Activated CD4-positive, alpha-beta memory T cell treated with anti-CD3 and anti-CD28 coated beads, Interleukin-2, amount 10 ng/mL, durations not matched to agents 7 days and 5 days (primary cell): Measurements from ENCODE around the gene CCR2. TPM values are rescaled to one million over a fixed set of nuclear protein-coding genes. Genes with fewer than 3 reads are reported as not detected.

Experiments
- CTCF ChIA-PET: fragments of 350-600 bp; sonication (Branson Sonifier 250); formaldehyde crosslinking; loops from one replicate; lab custom pipeline; 2021; ENCODE audit warnings: antibody characterized with exemption, inconsistent platforms; lab: Charles Lee
- POLR2A ChIA-PET: fragments of 350-600 bp; sonication (Branson Sonifier 250); formaldehyde crosslinking; loops from one replicate; lab custom pipeline; 2021; ENCODE audit warnings: antibody characterized with exemption; lab: Charles Lee
- DNase-seq: peaks from one replicate; pipeline ENCODE4 v3.0.0-alpha.2; 2020
- H3K27ac Mint-ChIP-seq: one replicate; pipeline ENCODE4 v1.8.0; 2021; ENCODE audit warnings: mild to moderate bottlenecking, mixed read lengths
- H3K27me3 Mint-ChIP-seq: one replicate; pipeline ENCODE4 v1.8.0; 2021; ENCODE audit warnings: mixed read lengths
- H3K36me3 Mint-ChIP-seq: one replicate; pipeline ENCODE4 v1.8.0; 2021; ENCODE audit warnings: low read depth, mixed read lengths
- H3K4me1 Mint-ChIP-seq: one replicate; pipeline ENCODE4 v1.8.0; 2021; ENCODE audit warnings: mixed read lengths
- H3K4me3 Mint-ChIP-seq: one replicate; pipeline ENCODE4 v1.8.0; 2021; ENCODE audit warnings: mild to moderate bottlenecking, mixed read lengths
- H3K9me3 Mint-ChIP-seq: one replicate; pipeline ENCODE4 v1.8.0; 2021; ENCODE audit warnings: mixed read lengths
- total RNA-seq, 2 experiments: library from RNA; stranded (reverse); gene quantifications; one replicate each; pipeline ENCODE4 v1.2.3, GENCODE V29; 2021

Gene CCR2
- total RNA-seq, 2 experiments from 2014 or later, result 167 to 174 TPM

DNA sequence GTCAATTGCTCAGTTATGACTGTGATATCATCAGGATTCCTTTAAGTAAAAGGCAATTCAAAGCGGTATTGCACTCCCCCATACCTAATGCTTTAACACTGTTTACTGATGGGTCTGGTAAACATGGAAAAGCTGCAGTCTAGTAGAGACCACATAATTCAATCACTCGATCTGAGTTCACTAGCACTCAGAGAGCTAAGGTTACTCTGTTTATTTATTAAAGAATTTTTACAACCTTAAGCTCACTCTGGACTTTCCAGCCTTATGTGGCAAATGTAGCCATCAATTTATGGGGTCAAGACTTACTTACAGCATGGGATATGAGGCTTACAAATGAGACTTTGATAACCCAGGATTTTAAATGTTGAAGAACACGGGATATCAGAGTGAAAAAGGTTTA lies 18.4 kb upstream of the CCR2 start:
- Mint-ChIP-seq H3K36me3 (peaks cover 47% of the 10 kb centered on the region), H3K4me3 (no peak overlapping the region), H3K4me1 (peaks cover 31% of the 10 kb centered on the region), H3K9me3 (peaks cover 34% of the 10 kb centered on the region), H3K27me3 (peaks cover 28% of the 10 kb centered on the region), H3K27ac (no peak overlapping the region)
- POLR2A ChIA-PET, result interaction anchor here (0.8 to 1.5 kb wide), 3 partner anchors 13 to 34 kb away, joined by 4 to 5 read pairs (median 4); no protein-coding TSS in a partner anchor
- DNase-seq, result no peak
- CTCF ChIA-PET, result interaction anchor here (1.0 to 2.0 kb wide), 7 partner anchors 11 to 59 kb away, joined by 3 to 10 read pairs (median 3); partner anchors contain the start of gene CCR5

- Mint-ChIP-seq H3K27ac (no peak overlapping the region), H3K4me3 (no peak overlapping the region), H3K27me3 (peaks cover 10% of the 10 kb centered on the region), H3K9me3 (peaks cover 34% of the 10 kb centered on the region), H3K36me3 (peaks cover 35% of the 10 kb centered on the region), H3K4me1 (peaks cover 29% of the 10 kb centered on the region)
- CTCF ChIA-PET, result no interaction called here
- DNase-seq, result no peak
- POLR2A ChIA-PET, result no interaction called here
Observed at GRCh38 chr3:46337911-46338310, 16.0 kb upstream of the CCR2 start.

- peaks cover 34% of the 10 kb centered on the region for H3K9me3 Mint-ChIP-seq
- peaks cover 4% of the 10 kb centered on the region for H3K27me3 Mint-ChIP-seq
- peaks cover 35% of the 10 kb centered on the region for H3K36me3 Mint-ChIP-seq
- no peak overlapping the region for H3K4me3 Mint-ChIP-seq
- POLR2A ChIA-PET, result no interaction called here
- no peak overlapping the region for H3K27ac Mint-ChIP-seq
- CTCF ChIA-PET, result no interaction called here
- peaks cover 25% of the 10 kb centered on the region for H3K4me1 Mint-ChIP-seq
- DNase-seq, result no peak
Observed at GRCh38 chr3:46338840-46339239, 15.1 kb upstream of the CCR2 start.

GRCh38 chr3:46344476-46344875 lies 9.4 kb upstream of the CCR2 start:
- peaks cover 51% of the 10 kb centered on the region for H3K36me3 Mint-ChIP-seq
- H3K9me3 Mint-ChIP-seq, result peaks cover 24% of the 10 kb centered on the region
- no peaks in the 10 kb centered on the region for H3K27me3 Mint-ChIP-seq
- H3K4me3 Mint-ChIP-seq, result no peak overlapping the region
- ChIA-PET POLR2A (no interaction called here), CTCF (no interaction called here)
- DNase-seq, result no peak
- H3K27ac Mint-ChIP-seq, result no peak overlapping the region
- peaks cover 28% of the 10 kb centered on the region for H3K4me1 Mint-ChIP-seq

- Mint-ChIP-seq H3K9me3 (peaks cover 15% of the 10 kb centered on the region), H3K4me1 (peaks cover 71% of the 10 kb centered on the region), H3K36me3 (peaks cover 52% of the 10 kb centered on the region), H3K4me3 (peak overlapping the region; percentile 49), H3K27ac (peak overlapping the region; percentile 96), H3K27me3 (peaks cover 10% of the 10 kb centered on the region)
- peak; percentile 40 for DNase-seq
- ChIA-PET CTCF (interaction anchor here (1.1 to 10.8 kb wide), 4 partner anchors 19 to 408 kb away, joined by 3 to 130 read pairs (median 8); partner anchors contain the start of gene CCR5), POLR2A (interaction anchor here (0.7 to 10.8 kb wide), 12 partner anchors 11 to 250 kb away, joined by 3 to 414 read pairs (median 8); partner anchors contain the start of gene CCR5)
Observed at GRCh38 chr3:46348823-46349482, 5.0 kb upstream of the CCR2 start.

DNA sequence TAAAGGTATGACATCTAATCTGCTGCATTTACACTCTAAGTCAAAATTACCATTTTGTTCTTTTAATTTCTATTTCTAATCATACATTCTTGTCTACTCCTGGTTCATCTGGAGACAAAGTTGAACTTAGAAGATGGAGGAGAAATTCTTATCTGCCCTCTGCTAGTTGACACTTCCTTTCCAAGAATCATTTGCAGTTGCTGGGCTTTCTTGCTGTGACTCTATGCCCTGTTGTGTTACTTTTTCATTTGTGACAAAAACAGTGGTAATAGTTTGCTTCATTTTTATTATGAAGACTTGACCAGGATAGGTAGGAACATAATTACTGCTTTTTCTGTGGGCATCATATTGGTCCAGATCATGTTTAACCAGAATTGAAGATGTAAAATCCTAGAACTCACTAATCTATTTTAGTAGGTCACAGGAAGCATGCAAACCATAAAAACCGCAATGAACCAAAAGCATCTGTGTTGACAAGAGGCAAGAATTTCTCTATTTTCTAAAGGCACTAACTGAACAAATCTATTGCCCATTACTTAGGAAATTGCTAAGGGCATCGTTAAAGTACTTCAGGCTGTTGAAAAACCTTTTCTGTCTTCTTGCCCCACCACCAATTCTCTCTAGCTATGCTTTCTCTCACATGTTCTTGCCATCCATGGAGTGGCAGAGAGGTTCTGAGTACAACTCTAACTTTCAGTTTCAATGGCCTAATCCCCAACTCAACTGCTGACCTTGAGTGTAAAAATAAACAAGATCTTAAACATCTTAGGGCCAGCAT lies 4.2 kb upstream of the CCR2 start:
- H3K4me1 Mint-ChIP-seq, result peaks cover 77% of the 10 kb centered on the region
- H3K9me3 Mint-ChIP-seq, result peaks cover 13% of the 10 kb centered on the region
- CTCF ChIA-PET, result interaction anchor here (0.6 to 10.8 kb wide), 10 partner anchors 18 to 723 kb away, joined by 3 to 130 read pairs (median 3); partner anchors contain the start of gene CCR5
- POLR2A ChIA-PET, result interaction anchor here (0.7 to 10.8 kb wide), 15 partner anchors 9 to 135 kb away, joined by 3 to 414 read pairs (median 5); partner anchors contain the start of gene CCR5
- peak overlapping the region; percentile 49 for H3K4me3 Mint-ChIP-seq
- H3K27ac Mint-ChIP-seq, result peak overlapping the region; percentile 96
- H3K27me3 Mint-ChIP-seq, result peaks cover 15% of the 10 kb centered on the region
- DNase-seq, result no peak
- H3K36me3 Mint-ChIP-seq, result peaks cover 55% of the 10 kb centered on the region

DNA sequence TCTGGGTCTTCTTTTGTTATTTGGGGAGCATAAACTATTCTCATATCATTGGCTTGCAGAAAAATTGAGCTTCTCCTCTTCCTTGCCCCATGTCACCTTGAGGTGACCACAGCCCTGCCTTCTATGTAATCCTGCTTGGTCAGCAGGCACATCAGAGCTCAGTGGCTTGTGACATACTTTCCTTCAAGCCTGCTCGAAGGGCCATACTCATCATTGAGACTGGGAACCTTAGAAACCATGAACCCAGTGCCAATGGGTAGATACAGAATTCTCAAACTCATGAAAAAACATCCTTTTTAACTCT lies 3.7 kb upstream of the CCR2 start:
- Mint-ChIP-seq H3K27ac (peak overlapping the region; percentile 96), H3K27me3 (peaks cover 19% of the 10 kb centered on the region), H3K4me1 (peaks cover 81% of the 10 kb centered on the region), H3K4me3 (peak overlapping the region; percentile 49), H3K36me3 (peaks cover 58% of the 10 kb centered on the region), H3K9me3 (peaks cover 13% of the 10 kb centered on the region)
- DNase-seq, result peak; percentile 45
- ChIA-PET POLR2A (interaction anchor here (0.8 to 10.8 kb wide), 13 partner anchors 8 to 135 kb away, joined by 3 to 414 read pairs (median 5); partner anchors contain the start of gene CCR5), CTCF (interaction anchor here (0.6 to 10.8 kb wide), 9 partner anchors 14 to 723 kb away, joined by 3 to 130 read pairs (median 3); partner anchors contain the start of gene CCR5)

DNA sequence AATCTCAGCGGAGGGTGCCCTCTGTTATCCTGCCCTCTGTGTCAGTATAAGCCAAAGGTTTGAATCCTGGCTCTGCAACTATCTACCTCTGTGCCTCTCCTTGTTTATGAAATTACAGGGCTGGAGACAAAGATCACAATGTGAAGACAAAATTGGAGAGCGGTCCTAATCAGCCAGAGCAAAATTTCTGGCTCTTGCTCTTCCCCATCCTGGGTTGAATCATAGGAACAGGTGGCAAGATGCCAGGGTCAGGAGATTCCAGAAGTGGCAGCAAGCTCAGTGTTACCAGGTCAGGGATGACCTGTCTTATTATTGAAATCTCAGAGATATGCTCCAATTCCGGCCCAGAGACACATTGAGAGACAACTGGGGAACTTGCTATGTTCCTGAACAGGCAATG lies 2.3 kb upstream of the CCR2 start:
- ChIA-PET POLR2A (interaction anchor here (2.0 to 10.8 kb wide), 5 partner anchors 15 to 82 kb away, joined by 4 to 414 read pairs (median 207); partner anchors contain the start of gene CCR5), CTCF (interaction anchor here (1.2 to 10.8 kb wide), 3 partner anchors 16 to 67 kb away, joined by 3 to 130 read pairs (median 3); partner anchors contain the start of gene CCR5)
- Mint-ChIP-seq H3K36me3 (peaks cover 59% of the 10 kb centered on the region), H3K4me3 (no peak overlapping the region), H3K4me1 (peaks cover 86% of the 10 kb centered on the region), H3K27me3 (peaks cover 32% of the 10 kb centered on the region), H3K9me3 (peaks cover 12% of the 10 kb centered on the region), H3K27ac (peak overlapping the region; percentile 96)
- no peak for DNase-seq

DNA sequence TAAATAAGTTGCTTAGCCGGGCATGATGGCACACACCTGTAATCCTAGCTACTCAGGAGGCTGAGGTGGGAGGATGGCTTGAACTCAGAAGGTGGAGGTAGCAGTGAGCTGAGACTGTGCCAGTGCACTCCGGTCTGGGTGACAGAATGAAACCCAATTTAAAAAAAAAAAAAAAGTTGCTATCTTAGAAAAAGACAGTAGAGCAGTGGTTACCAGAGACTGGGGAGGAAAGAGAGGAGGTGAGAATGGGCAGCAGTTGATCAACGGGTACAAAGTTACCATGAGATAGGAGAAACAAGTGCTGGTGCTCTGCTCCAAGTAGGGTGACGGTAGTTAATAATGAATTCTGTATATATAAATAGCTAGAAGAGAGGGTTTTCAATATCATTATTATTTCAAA lies 821 bp upstream of the CCR2 start:
- Mint-ChIP-seq H3K4me3 (peak overlapping the region; percentile 57), H3K27ac (peak overlapping the region; percentile 96), H3K4me1 (peaks cover 90% of the 10 kb centered on the region), H3K36me3 (peaks cover 59% of the 10 kb centered on the region), H3K27me3 (peaks cover 37% of the 10 kb centered on the region), H3K9me3 (peaks cover 5% of the 10 kb centered on the region)
- POLR2A ChIA-PET, result interaction anchor here (1.0 to 10.8 kb wide), 12 partner anchors 14 to 252 kb away, joined by 3 to 414 read pairs (median 7); partner anchors contain the start of gene CCR5
- CTCF ChIA-PET, result interaction anchor here (1.0 to 10.8 kb wide), 5 partner anchors 15 to 145 kb away, joined by 3 to 130 read pairs (median 7); partner anchors contain the start of genes CCR1 and CCR5
- no peak for DNase-seq

GRCh38 chr3:46354478-46354877 lies 567 bp downstream of the CCR2 start:
- DNase-seq, result no peak
- Mint-ChIP-seq H3K9me3 (no peaks in the 10 kb centered on the region), H3K36me3 (peaks cover 66% of the 10 kb centered on the region), H3K4me1 (peaks cover 88% of the 10 kb centered on the region), H3K4me3 (peak overlapping the region; percentile 82), H3K27ac (peak overlapping the region; percentile 86), H3K27me3 (peaks cover 39% of the 10 kb centered on the region)
- ChIA-PET CTCF (interaction anchor here (0.9 to 10.8 kb wide), 7 partner anchors 14 to 146 kb away, joined by 3 to 130 read pairs (median 6); partner anchors contain the start of genes CCR1 and CCR5), POLR2A (interaction anchor here (0.8 to 10.8 kb wide), 16 partner anchors 12 to 411 kb away, joined by 3 to 414 read pairs (median 6); partner anchors contain the start of genes CCR1, CCR5 and CXCR6)

GRCh38 chr3:46354984-46355383 lies 1.1 kb downstream of the CCR2 start:
- no peak for DNase-seq
- ChIA-PET POLR2A (interaction anchor here (0.6 to 10.8 kb wide), 13 partner anchors 12 to 360 kb away, joined by 3 to 414 read pairs (median 8); partner anchors contain the start of genes CCR1 and CCR5), CTCF (interaction anchor here (0.9 to 10.8 kb wide), 6 partner anchors 13 to 147 kb away, joined by 3 to 130 read pairs (median 6); partner anchors contain the start of genes CCR1 and CCR5)
- Mint-ChIP-seq H3K27me3 (peaks cover 39% of the 10 kb centered on the region), H3K4me1 (peaks cover 88% of the 10 kb centered on the region), H3K36me3 (peaks cover 71% of the 10 kb centered on the region), H3K9me3 (no peaks in the 10 kb centered on the region), H3K27ac (peak overlapping the region; percentile 86), H3K4me3 (peak overlapping the region; percentile 82)

- Mint-ChIP-seq H3K27ac (peak overlapping the region; percentile 86), H3K4me1 (peaks cover 88% of the 10 kb centered on the region), H3K27me3 (peaks cover 39% of the 10 kb centered on the region), H3K36me3 (peaks cover 84% of the 10 kb centered on the region), H3K9me3 (no peaks in the 10 kb centered on the region), H3K4me3 (peak overlapping the region; percentile 82)
- ChIA-PET POLR2A (interaction anchor here (1.0 to 10.8 kb wide), 4 partner anchors 11 to 77 kb away, joined by 3 to 414 read pairs (median 208); partner anchors contain the start of gene CCR5), CTCF (interaction anchor here (0.6 to 10.8 kb wide), 2 partner anchors 12 to 19 kb away, joined by 3 to 130 read pairs; partner anchors contain the start of gene CCR5)
- no peak for DNase-seq
Observed at GRCh38 chr3:46356276-46356675, 2.4 kb downstream of the CCR2 start.
